SU-DHL-6 (cell line): ENCODE data around the gene FAM72A.
"Not testable (repeated sequence)": the region's sequence is repeated elsewhere in the genome, so short reads cannot be mapped to it uniquely, and the experiment has no call there.

Experiments
- EZH2phosphoT487 ChIP-seq: fragments of 200-600 bp; sonication (generic), shearing (Covaris generic); conservative IDR thresholded peaks from 2 replicates; pipeline ENCODE4 v1.6.1; 2018; ENCODE audit warnings: mild to moderate bottlenecking, antibody characterized with exemption, low read length, moderate library complexity, mixed read lengths
- TF ChIP-seq, protein P1 (sequence below): fragments of 200-600 bp; sonication (generic); IDR thresholded peaks from one replicate; pipeline ENCODE4 v1.5.1; 2017; ENCODE audit warnings: antibody characterized with exemption, mild to moderate bottlenecking, low read length, moderate library complexity; ENCODE audit not compliant: insufficient read depth, poor library complexity, severe bottlenecking

GRCh38 chr1:206243335-206243734, 40.7 kb upstream of the FAM72A start:
- TF ChIP-seq, protein P1, sequence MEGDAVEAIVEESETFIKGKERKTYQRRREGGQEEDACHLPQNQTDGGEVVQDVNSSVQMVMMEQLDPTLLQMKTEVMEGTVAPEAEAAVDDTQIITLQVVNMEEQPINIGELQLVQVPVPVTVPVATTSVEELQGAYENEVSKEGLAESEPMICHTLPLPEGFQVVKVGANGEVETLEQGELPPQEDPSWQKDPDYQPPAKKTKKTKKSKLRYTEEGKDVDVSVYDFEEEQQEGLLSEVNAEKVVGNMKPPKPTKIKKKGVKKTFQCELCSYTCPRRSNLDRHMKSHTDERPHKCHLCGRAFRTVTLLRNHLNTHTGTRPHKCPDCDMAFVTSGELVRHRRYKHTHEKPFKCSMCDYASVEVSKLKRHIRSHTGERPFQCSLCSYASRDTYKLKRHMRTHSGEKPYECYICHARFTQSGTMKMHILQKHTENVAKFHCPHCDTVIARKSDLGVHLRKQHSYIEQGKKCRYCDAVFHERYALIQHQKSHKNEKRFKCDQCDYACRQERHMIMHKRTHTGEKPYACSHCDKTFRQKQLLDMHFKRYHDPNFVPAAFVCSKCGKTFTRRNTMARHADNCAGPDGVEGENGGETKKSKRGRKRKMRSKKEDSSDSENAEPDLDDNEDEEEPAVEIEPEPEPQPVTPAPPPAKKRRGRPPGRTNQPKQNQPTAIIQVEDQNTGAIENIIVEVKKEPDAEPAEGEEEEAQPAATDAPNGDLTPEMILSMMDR = not testable (repeated sequence)
- not testable (repeated sequence) for TF ChIP-seq EZH2phosphoT487
